Stomach (tissue), 9 donors: ENCODE results near the gene GLRX. TPM values are rescaled to one million over a fixed set of nuclear protein-coding genes. Genes with fewer than 3 reads are reported as not detected.

Experiments used
- DNase-seq, 2 donors: peaks; one replicate each; pipeline versions ENCODE4 v3.0.0 to v3.0.0-alpha.2; 2013 to 2019
- H3K27ac ChIP-seq, 5 donors: fragments of 200-600 bp in 4 of 5; sonication (generic) in 4 of 5; one replicate each; pipeline ENCODE4 v1.5.1; 2013 to 2019; ENCODE audit warnings: mild to moderate bottlenecking in 1 of 5, moderate library complexity in 1 of 5
- H3K27me3 ChIP-seq, 3 donors: fragments of 200-600 bp; sonication (generic); one replicate each; pipeline ENCODE4 v1.5.1; 2017 to 2019; ENCODE audit warnings: mixed run types in 1 of 3
- H3K36me3 ChIP-seq, 4 donors: fragments of 200-600 bp; sonication (generic); 1 replicate in 3 of 4; 2 replicates in 1 of 4; pipeline ENCODE4 v1.5.1; 2016 to 2019
- H3K4me1 ChIP-seq, 4 donors: fragments of 200-600 bp; sonication (generic); one replicate each; pipeline ENCODE4 v1.5.1; 2016 to 2019
- H3K4me3 ChIP-seq, 4 donors: fragments of 200-600 bp; sonication (generic) in 3 of 4; one replicate each; pipeline ENCODE4 v1.5.1; 2016 to 2019; ENCODE audit warnings: mild to moderate bottlenecking in 1 of 4
- H3K9me3 ChIP-seq, 4 donors: fragments of 200-600 bp; sonication (generic); one replicate each; pipeline ENCODE4 v1.5.1; 2016 to 2019
- CTCF ChIP-seq, 7 experiments: fragments of 450-650 bp in 4 of 7; fragments of 200-600 bp in 3 of 7; sonication (generic) in 3 of 7; IDR thresholded peaks; one replicate each; pipeline ENCODE4 v1.5.1; 2016 to 2019; ENCODE audit warnings: antibody characterized with exemption in 7 of 7, control low read depth in 2 of 7, mild to moderate bottlenecking in 1 of 7
- EP300 ChIP-seq: sonication (generic); formaldehyde crosslinking; IDR thresholded peaks from one replicate; pipeline ENCODE4 v1.6.1; 2017; ENCODE audit warnings: antibody characterized with exemption
- POLR2A ChIP-seq, 4 donors: fragments of 450-650 bp; IDR thresholded peaks; one replicate each; pipeline ENCODE4 v1.6.1; 2016; ENCODE audit warnings: antibody characterized with exemption in 4 of 4, control low read depth in 2 of 4, mild to moderate bottlenecking in 1 of 4, moderate library complexity in 1 of 4
- POLR2AphosphoS5 ChIP-seq, 3 donors: sonication (generic); formaldehyde crosslinking; IDR thresholded peaks; one replicate each; pipeline ENCODE4 v1.6.1; 2016; ENCODE audit warnings: antibody characterized with exemption in 3 of 3
- WGBS, 5 donors: extraction: QIAGEN DNeasy Blood & Tissue Kit in 3 of 5; methylation state at CpG; one replicate each; pipeline versions ENCODE4 v1.1.5 to v1.1.7; 2013 to 2018; 5-methylcytosine and 5-hydroxymethylcytosine counted together
- intact Hi-C: fragments of 100-400 bp; cut with DNase I; formaldehyde crosslinking; loops from one replicate; pipeline ENCODE4 v1.15.1; 2023; ENCODE audit warnings: low total_unique reads
- polyA plus RNA-seq, 3 donors: library from polyadenylated mRNA; stranded (reverse); fragments of 200-250 nt; gene quantifications; one replicate each; pipeline ENCODE4 v1.2.3, GENCODE V29; 2013
- total RNA-seq, 5 donors: library from RNA; depleted of rRNA; stranded (reverse); fragments of >200 nt; gene quantifications; one replicate each; pipeline versions ENCODE4 v1.1.0 to v1.2.3, GENCODE V29; 2014 to 2016
- donor health status: healthy with polysubstance abuse.
- donor health status: Bipolar disorder and iron deficiency.
- donor health status: healthy.

The GLRX gene
- total and polyA plus RNA-seq, 8 donors, result 11.3 to 211 (median 29.7) TPM

GRCh38 chr5:95868136-95868535 is 45.6 kb upstream of the GLRX start:
- TF ChIP-seq EP300 (no peak), CTCF (IDR thresholded peaks at IDR 0.05) (no peak), POLR2A (IDR thresholded peaks at IDR 0.05) (no peak), POLR2AphosphoS5 (IDR thresholded peaks at IDR 0.05) (no peak)
- DNase-seq, result no peak
- intact Hi-C loops, result loop anchor here (10.0 kb wide), 1 partner anchor 467 kb away; no protein-coding TSS in a partner anchor
- Histone ChIP-seq H3K9me3 (no peaks in the 10 kb centered on the region), H3K36me3 (no peaks in the 10 kb centered on the region), H3K27ac (no peak overlapping the region), H3K4me3 (no peak overlapping the region), H3K4me1 (peaks cover 0 to 46% (median 26%) of the 10 kb centered on the region in 4 donors), H3K27me3 (no peaks in the 10 kb centered on the region)
- 95 to 100% (median 98%) methylated on average over 4 of the region's 4 CpGs for WGBS, 5 donors

- H3K27ac ChIP-seq, result peak overlapping the region in 1 of 5 donors; percentile 41
Observed at GRCh38 chr5:95866435-95867040, 44.0 kb upstream of the GLRX start.

GRCh38 chr5:95864944-95865504 is 42.5 kb upstream of the GLRX start:
- Histone ChIP-seq H3K9me3 (no peaks in the 10 kb centered on the region), H3K36me3 (no peaks in the 10 kb centered on the region), H3K27ac (peak overlapping the region in 4 of 5 donors; percentile 26 to 69 (median 57)), H3K27me3 (no peaks in the 10 kb centered on the region), H3K4me3 (no peak overlapping the region), H3K4me1 (peaks cover 8 to 63% (median 39%) of the 10 kb centered on the region in 4 donors)
- DNase-seq, result peak in 1 of 2 donors; percentile 49
- 37 to 53% (median 39%) methylated on average over 6 of the region's 6 CpGs for WGBS, 5 donors
- intact Hi-C loops, result loop anchor here (10.0 kb wide), 1 partner anchor 470 kb away; no protein-coding TSS in a partner anchor
- TF ChIP-seq POLR2AphosphoS5 (IDR thresholded peaks at IDR 0.05), result peak in 1 of 3 donors; percentile 29
- no peak for TF ChIP-seq POLR2A (IDR thresholded peaks at IDR 0.05)

More at GRCh38 chr5:95866435-95867040, 44.0 kb upstream of the GLRX start:
- no peak for TF ChIP-seq CTCF (IDR thresholded peaks at IDR 0.05)
- TF ChIP-seq POLR2AphosphoS5 (IDR thresholded peaks at IDR 0.05), result no peak
- TF ChIP-seq EP300, result no peak
- no peak for TF ChIP-seq POLR2A (IDR thresholded peaks at IDR 0.05)
- no peak for DNase-seq
- H3K4me1 ChIP-seq, result peaks cover 3 to 62% (median 42%) of the 10 kb centered on the region in 4 donors
- H3K36me3 ChIP-seq, result no peaks in the 10 kb centered on the region
- no peaks in the 10 kb centered on the region for H3K9me3 ChIP-seq
- intact Hi-C loops, result loop anchor here (10.0 kb wide), 1 partner anchor 468 kb away; no protein-coding TSS in a partner anchor
- no peak overlapping the region for H3K4me3 ChIP-seq
- no peaks in the 10 kb centered on the region for H3K27me3 ChIP-seq
- 67 to 88% (median 83%) methylated on average over 1 of the region's 1 CpG for WGBS, 5 donors

GRCh38 chr5:95864456-95864855 is 41.9 kb upstream of the GLRX start:
- 69 to 79% (median 76%) methylated on average over 1 of the region's 1 CpG for WGBS, 5 donors
- Histone ChIP-seq H3K4me1 (peaks cover 8 to 63% (median 40%) of the 10 kb centered on the region in 4 donors), H3K9me3 (no peaks in the 10 kb centered on the region), H3K27ac (peak overlapping the region in 1 of 5 donors; percentile 69), H3K36me3 (no peaks in the 10 kb centered on the region), H3K27me3 (no peaks in the 10 kb centered on the region), H3K4me3 (no peak overlapping the region)
- intact Hi-C loops, result loop anchor here (10.0 kb wide), 1 partner anchor 470 kb away; no protein-coding TSS in a partner anchor
- no peak for DNase-seq
- TF ChIP-seq CTCF (IDR thresholded peaks at IDR 0.05), result no peak

- H3K27ac ChIP-seq, result peak overlapping the region; percentile 6 to 90 (median 69)
- no peak overlapping the region for H3K4me3 ChIP-seq
- no peak for DNase-seq
- no peaks in the 10 kb centered on the region for H3K9me3 ChIP-seq
- TF ChIP-seq CTCF (IDR thresholded peaks at IDR 0.05) (no peak), EP300 (no peak), POLR2A (IDR thresholded peaks at IDR 0.05) (no peak), POLR2AphosphoS5 (IDR thresholded peaks at IDR 0.05) (peak in 2 of 3 donors; percentile 32 to 52)
- peaks cover 18 to 69% (median 47%) of the 10 kb centered on the region in 4 donors for H3K4me1 ChIP-seq
- intact Hi-C loops, result loop anchor here (10.0 kb wide), 1 partner anchor 471 kb away; no protein-coding TSS in a partner anchor
- 38 to 68% (median 57%) methylated on average over 4 of the region's 4 CpGs for WGBS, 5 donors
- no peaks in the 10 kb centered on the region for H3K27me3 ChIP-seq
- H3K36me3 ChIP-seq, result no peaks in the 10 kb centered on the region
Observed at GRCh38 chr5:95863383-95863757, 40.8 kb upstream of the GLRX start.
